DND-41 (cell line): ENCODE data around the gene SPTLC2.

Experiments
- ATAC-seq: fragments of 200-7000 bp; cut with Tn5 transposase; 3 replicates; pipeline ENCODE4 v1.9.1; 2021; ENCODE audit warnings: low read depth; ENCODE audit not compliant: insufficient read depth
- DNase-seq: peaks from one replicate; pipeline ENCODE4 v3.0.0-alpha.2; 2020
- H2AFZ ChIP-seq: 2 replicates; pipeline ENCODE4 v1.6.0; 2012; ENCODE audit warnings: low read depth, low read length
- H3K27ac ChIP-seq: 2 replicates; pipeline ENCODE4 v1.5.1; 2012; ENCODE audit warnings: low read length, inconsistent platforms
- H3K27me3 ChIP-seq: fragments of 200-600 bp; sonication (generic); 2 replicates; pipeline ENCODE4 v1.6.0; 2012; ENCODE audit warnings: low read length, mild to moderate bottlenecking, inconsistent platforms; ENCODE audit not compliant: insufficient read depth, poor library complexity
- H3K36me3 ChIP-seq: 2 replicates; pipeline ENCODE4 v1.5.1; 2012; ENCODE audit warnings: low read length, inconsistent platforms; ENCODE audit not compliant: insufficient read depth
- H3K4me1 ChIP-seq: 2 replicates; pipeline ENCODE4 v1.5.1; 2012; ENCODE audit warnings: mild to moderate bottlenecking, low read length; ENCODE audit not compliant: insufficient read depth
- H3K4me2 ChIP-seq: 2 replicates; pipeline ENCODE4 v1.6.0; 2012; ENCODE audit warnings: mild to moderate bottlenecking, moderate library complexity, low read length, inconsistent platforms; ENCODE audit not compliant: insufficient read depth
- H3K4me3 ChIP-seq, 2 experiments: fragments of 200-600 bp in 1 of 2; shearing (Covaris generic) in 1 of 2; 2 replicates each; pipeline ENCODE4 v1.5.1; 2012 to 2016; ENCODE audit warnings: inconsistent platforms in 2 of 2, low read length in 2 of 2, mild to moderate bottlenecking in 2 of 2, low read depth in 1 of 2, moderate library complexity in 1 of 2
- H3K79me2 ChIP-seq: 2 replicates; pipeline ENCODE4 v1.6.0; 2012; ENCODE audit warnings: low read length, inconsistent platforms; ENCODE audit not compliant: insufficient read depth
- H3K9ac ChIP-seq: 2 replicates; pipeline ENCODE4 v1.6.0; 2012; ENCODE audit warnings: low read depth, mild to moderate bottlenecking, inconsistent platforms, low read length, moderate library complexity
- H3K9me3 ChIP-seq: 2 replicates; pipeline ENCODE4 v1.5.1; 2012; ENCODE audit warnings: low read length, moderate library complexity, mild to moderate bottlenecking, inconsistent platforms; ENCODE audit not compliant: insufficient read depth, severe bottlenecking
- H4K20me1 ChIP-seq: 2 replicates; pipeline ENCODE4 v1.6.0; 2012; ENCODE audit warnings: low read length; ENCODE audit not compliant: insufficient read depth
- CTCF ChIP-seq: IDR thresholded peaks from 2 replicates; pipeline ENCODE4 v1.5.1; 2012; ENCODE audit warnings: borderline replicate concordance, low read length, moderate library complexity, mild to moderate bottlenecking; ENCODE audit not compliant: poor library complexity, severe bottlenecking; ENCODE audit errors: extremely low read depth
- EZH2 ChIP-seq: IDR thresholded peaks from 3 replicates; pipeline ENCODE4 v1.6.1; 2012; ENCODE audit warnings: borderline replicate concordance, low read depth, mild to moderate bottlenecking, moderate library complexity, low read length, inconsistent platforms; ENCODE audit not compliant: severe bottlenecking

SPTLC2 gene

DNA sequence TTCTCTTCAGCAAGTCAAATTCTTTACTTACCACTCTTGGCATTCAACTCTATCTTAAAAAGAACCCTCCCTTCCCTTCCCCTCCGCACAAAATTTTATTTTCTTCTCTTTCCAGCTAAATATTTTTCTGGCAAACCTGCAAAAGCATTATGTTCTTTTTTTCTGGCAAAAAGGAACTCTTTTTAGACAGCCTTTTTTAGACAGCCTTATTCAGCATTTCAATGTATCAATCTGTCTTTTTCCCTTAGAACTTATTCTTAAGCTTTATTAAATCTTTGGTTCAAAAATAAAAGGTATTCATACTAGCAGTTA lies 50.5 kb downstream of the SPTLC2 start:
- H3K27me3 ChIP-seq: no peaks in the 10 kb centered on the region
- H3K36me3 ChIP-seq: peaks cover 37% of the 10 kb centered on the region; the same call in 1 of the 2 replicates
- no peak for TF ChIP-seq CTCF
- TF ChIP-seq EZH2: no peak
- no peak overlapping the region for H2AFZ ChIP-seq
- no peaks in the 10 kb centered on the region for H3K4me1 ChIP-seq
- H3K9ac ChIP-seq: no peak overlapping the region
- DNase-seq: no peak
- H3K4me2 ChIP-seq: no peak overlapping the region
- ATAC-seq: no peak
- no peak overlapping the region for H3K27ac ChIP-seq
- H4K20me1 ChIP-seq: no peaks in the 10 kb centered on the region
- H3K4me3 ChIP-seq: no peak overlapping the region
- H3K79me2 ChIP-seq: no peaks in the 10 kb centered on the region
- no peaks in the 10 kb centered on the region for H3K9me3 ChIP-seq

DNA sequence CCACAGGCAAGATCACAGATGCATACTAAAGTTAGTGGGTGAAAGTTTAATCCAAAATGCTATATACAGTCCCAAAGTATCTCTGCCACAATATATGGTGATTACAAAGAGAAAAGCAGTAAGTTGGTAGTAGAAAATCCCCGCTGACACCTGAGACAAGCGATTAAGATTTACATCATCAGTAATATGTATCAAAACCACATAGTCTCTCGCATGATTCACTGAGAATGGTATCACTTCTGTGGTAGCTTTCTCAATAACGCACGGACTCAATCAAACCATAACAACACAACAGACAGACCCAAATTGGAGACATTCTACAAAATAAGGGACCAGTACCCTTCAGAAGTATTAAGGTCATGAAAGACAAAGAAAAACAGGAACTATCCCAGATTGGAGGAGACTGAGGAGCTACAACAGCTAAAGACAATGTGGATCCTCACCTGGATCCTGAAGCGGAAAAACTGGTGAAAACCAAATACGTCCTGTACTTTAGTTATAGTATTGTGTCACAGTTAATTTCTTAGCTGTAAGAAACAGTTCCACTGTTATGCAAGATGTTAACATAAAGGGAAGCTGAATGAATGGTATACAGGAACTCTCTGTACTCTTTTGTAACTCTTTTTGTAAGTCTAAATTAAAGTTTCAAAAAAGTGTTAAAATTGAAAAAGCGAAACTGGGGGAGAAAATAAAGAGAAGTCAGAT lies 51.0 kb downstream of the SPTLC2 start:
- Histone ChIP-seq H3K4me1 (no peaks in the 10 kb centered on the region), H3K4me3 (no peak overlapping the region), H3K9me3 (no peaks in the 10 kb centered on the region), H3K9ac (no peak overlapping the region), H3K36me3 (peaks cover 35% of the 10 kb centered on the region; the same call in 1 of the 2 replicates), H4K20me1 (no peaks in the 10 kb centered on the region), H2AFZ (no peak overlapping the region), H3K27ac (no peak overlapping the region), H3K79me2 (no peaks in the 10 kb centered on the region), H3K4me2 (no peak overlapping the region), H3K27me3 (no peaks in the 10 kb centered on the region)
- DNase-seq (no peak), ATAC-seq (no peak)
- no peak for TF ChIP-seq CTCF
- no peak for TF ChIP-seq EZH2

DNA sequence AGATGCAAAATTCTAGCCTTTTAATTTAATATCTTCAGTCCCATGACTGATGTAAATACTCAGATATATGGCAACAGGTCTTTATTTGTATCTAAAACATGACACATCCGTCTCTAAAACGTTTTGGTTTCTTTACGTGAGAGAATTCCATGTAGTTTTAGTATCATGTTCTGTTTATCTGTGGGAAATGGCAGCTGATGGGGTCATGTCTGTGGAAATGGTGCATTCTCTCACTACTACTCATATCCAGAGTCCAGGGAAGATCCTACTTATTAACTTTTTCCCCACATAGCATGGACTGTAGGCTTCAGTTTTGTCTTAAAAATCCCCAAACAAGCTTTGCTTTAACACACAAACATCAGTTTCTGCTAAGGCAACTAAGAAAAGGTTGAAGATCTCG lies 53.8 kb downstream of the SPTLC2 start:
- no peaks in the 10 kb centered on the region for H3K79me2 ChIP-seq

More for the DNA sequence above, 53.8 kb downstream of the SPTLC2 start:
- Histone ChIP-seq H3K9me3 (no peaks in the 10 kb centered on the region), H3K4me1 (no peaks in the 10 kb centered on the region), H3K36me3 (peaks cover 36% of the 10 kb centered on the region; the same call in 1 of the 2 replicates), H3K27me3 (no peaks in the 10 kb centered on the region), H3K4me3 (no peak overlapping the region), H3K9ac (no peak overlapping the region), H2AFZ (no peak overlapping the region), H3K4me2 (no peak overlapping the region), H3K27ac (no peak overlapping the region), H4K20me1 (no peaks in the 10 kb centered on the region)
- TF ChIP-seq EZH2 (no peak), CTCF (no peak)
- DNase-seq: no peak
- ATAC-seq: no peak
